Dedifferentiated amniotic fluid mesenchymal stem cell (primary cell): ENCODE data around the gene SF3A2.
"Not testable (repeated sequence)": the region's sequence is repeated elsewhere in the genome, so short reads cannot be mapped to it uniquely, and the experiment has no call there.

ENCODE experiments used
- DNase-seq: peaks from one replicate; pipeline ENCODE4 v3.0.0-alpha.2; 2016; ENCODE audit errors: extremely low spot score

SF3A2 gene, protein sequence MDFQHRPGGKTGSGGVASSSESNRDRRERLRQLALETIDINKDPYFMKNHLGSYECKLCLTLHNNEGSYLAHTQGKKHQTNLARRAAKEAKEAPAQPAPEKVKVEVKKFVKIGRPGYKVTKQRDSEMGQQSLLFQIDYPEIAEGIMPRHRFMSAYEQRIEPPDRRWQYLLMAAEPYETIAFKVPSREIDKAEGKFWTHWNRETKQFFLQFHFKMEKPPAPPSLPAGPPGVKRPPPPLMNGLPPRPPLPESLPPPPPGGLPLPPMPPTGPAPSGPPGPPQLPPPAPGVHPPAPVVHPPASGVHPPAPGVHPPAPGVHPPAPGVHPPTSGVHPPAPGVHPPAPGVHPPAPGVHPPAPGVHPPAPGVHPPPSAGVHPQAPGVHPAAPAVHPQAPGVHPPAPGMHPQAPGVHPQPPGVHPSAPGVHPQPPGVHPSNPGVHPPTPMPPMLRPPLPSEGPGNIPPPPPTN

DNA sequence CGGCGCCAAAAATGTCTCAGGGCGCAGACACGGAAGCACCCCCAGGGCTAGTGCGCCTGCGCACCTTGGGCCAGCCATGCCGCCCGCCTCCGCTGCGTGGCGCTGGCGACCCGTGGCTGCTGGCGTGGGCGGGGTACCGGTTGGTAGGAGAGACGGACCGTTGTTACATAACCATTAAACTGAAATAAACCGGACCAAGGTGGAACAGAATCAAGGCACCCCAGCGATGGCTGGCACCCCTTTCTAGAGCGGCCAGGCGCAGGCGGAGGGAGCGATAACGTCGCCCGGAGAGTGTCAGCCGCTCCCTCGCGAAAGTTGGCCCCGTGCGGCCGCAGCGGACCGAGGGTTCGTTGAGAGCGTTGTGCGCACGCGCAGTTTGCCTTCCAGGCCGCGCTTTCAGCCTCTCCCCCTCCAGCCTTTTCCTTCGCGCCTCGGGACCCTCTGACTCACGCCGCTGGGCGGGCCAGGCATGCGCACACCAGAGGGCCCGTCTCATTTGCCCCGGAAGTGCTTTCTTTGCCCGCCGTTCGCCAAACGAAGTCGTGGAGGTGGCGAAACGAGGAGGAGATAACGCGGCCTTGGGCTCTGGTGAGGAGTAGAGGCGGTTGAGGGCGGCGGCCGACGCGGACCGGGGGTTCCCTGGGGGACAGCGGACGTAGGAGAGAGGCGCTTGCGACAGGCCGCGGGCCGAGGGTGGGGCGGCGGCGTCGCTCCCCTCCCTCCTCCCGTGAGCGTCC lies at the start of gene SF3A2, which contains the start of gene PLEKHJ1:
Gene SF3A2, plus strand, starts transcription at position 511 of the 737 bp plus-strand sequence. CDS start 6,595 bp downstream, outside the sequence.
Gene PLEKHJ1, minus strand, starts transcription at position 16 of the 737 bp plus-strand sequence. CDS start 81 bp downstream, outside the sequence.
- DNase-seq: peak; percentile 97

DNA sequence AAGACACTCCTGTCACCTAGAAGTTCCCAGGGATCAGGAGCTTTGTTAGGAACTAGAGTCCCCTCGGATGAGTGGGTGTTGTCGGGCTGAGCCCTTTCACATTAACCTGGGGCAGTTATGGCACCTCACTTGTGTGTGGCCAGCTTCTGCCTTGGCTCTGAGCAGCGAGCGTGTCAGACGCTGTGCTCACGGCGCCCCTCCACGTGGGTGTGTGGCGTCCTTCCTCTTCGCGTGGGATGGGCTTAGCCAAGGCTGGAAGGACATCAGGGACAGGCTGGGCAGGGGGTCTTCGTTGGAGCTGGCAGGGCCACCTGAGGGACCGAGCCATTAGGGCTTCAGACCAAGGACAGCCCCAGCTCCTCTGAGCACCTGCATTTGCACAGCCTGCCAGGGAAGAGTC lies 49.5 kb upstream of the SF3A2 start:
- DNase-seq: no peak

DNA sequence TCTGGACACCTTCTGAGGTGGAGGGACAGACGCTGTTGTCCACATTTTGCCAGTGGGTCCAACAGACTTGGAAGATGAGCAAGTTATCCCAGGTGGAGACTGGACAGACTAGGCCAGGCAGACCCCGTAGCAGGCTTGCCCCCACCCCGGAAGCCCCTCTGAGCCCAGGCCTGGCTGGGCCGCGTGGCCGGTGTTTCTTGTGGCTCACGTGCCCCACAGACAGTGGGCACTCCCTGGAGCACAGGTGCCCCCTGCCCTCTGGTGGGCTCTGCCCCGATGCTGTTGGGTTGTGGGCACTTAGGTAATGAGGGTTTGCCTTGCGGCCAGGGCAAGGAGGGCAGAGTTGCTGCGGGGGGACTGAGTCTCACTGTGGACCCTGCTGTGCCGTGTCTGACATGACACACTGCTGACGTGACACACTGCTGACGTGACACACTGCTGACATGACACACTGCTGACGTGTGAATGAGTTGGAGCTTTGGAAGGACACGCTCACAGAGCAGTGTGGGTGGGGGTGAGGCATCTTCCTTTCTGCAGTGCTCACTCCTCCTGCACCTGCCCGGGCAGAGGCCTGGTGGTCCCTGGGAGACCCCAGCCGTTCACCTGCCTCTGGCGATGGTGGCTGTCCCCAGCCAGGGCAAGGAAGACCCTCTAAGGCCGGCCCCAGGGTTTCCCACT lies 47.8 kb upstream of the SF3A2 start:
- no peak for DNase-seq

DNA sequence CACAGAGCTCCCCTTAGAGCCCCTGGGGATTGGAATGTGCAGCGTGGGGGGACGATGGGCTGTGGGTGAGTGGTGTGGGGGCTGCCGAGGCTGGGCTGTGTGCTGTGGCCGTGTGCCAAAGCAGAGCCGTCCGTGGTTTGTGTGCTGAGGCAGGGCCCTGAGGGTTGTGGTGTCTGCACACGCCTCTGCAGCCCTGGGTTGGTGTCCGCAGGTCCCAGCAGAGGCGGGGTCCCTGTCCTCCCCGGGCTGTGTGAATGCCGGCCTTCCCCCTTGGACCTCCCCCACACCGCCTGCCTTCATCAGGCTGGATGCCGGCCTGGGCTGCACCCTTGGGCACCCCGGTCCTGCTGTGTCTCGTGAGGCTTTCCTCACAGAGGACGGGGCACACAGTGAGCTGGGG lies 46.7 kb upstream of the SF3A2 start:
- DNase-seq: no peak

DNA sequence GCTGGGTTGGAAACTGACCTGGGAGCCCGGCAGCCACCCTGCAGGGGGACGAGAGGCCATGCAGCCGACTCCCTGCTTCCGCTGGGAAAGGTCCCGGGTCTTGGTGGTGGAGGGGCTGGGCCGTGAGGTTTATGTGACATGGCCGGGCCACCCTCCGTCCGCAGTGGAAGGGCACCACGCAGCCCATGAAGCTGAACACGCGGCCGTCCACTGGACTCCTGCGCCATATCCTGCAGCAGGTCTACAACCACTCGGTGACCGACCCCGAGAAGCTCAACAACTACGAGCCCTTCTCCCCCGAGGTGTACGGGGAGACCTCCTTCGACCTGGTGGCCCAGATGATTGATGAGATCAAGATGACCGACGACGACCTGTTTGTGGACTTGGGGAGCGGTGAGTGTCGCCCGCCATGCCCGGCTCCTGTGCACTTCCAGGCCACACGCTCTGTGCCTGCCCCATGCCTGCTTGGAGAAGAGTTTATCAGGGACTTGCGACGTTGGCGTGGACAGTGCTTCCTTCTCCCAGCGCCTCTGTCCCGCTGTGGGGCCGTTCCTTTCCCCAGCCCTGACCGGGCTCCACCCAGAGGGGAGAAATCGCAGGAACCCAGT lies 45.7 kb upstream of the SF3A2 start:
- DNase-seq: no peak

DNA sequence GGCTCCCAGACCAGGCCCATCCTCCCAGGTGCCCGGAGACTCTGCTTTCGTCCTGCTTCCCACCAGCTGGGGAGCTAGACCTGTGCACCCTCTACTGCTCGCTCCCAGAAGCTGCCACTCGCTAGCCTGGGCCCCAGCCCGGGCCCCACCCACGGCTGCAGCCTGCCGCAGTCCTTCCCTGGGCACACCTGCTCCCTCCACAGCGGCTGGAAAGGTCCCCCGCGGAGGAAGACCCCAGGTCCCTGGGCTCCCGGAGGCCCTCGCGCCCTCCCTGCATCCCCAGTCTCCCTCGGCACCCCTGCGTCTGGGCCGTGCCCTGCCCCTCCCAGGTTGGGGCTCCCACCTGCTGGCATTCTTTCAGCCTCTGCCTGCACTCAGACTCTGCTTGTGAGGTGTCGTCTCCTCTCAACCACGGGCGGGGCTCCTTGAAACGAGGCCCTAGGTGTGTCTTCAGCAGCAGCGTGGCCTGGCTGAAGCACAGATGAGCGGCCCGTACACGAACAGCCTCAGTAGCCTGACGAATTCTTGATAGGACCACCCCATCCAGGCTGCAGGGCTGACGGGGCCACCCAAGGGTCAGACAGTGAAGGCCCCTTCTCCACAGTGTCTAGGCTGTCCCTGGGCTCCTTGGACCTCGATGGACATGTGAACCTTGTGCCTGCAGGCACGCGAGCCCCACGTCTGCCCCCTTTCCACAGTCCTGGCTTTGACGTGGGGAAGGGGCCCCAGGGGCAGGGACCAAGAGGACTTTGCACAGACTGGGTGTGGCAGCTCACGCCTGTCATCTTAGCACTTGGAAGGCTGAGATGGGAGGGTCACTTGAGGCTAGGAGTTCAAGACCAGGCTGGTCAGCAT lies 44.9 kb upstream of the SF3A2 start:
- no peak for DNase-seq

DNA sequence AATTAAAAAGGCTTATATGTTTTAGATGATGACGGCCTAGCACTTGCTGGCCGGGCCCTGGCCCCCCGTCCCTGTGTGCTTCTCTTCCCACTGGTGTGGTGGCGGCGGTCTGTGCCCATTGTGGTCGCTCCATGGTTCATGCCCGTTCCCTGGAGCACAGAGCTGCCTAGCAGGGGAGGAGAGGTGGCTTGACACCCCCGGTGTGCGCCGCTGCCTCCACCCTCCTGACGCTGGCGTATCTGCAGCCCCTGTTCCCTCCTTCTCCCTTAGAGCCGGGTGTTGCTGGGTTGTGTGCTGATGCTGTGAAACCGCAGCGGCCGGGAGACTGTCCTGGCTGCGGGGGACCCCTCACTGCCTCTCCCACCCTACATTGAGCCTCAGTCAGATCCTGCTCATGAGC lies 43.8 kb upstream of the SF3A2 start:
- no peak for DNase-seq

DNA sequence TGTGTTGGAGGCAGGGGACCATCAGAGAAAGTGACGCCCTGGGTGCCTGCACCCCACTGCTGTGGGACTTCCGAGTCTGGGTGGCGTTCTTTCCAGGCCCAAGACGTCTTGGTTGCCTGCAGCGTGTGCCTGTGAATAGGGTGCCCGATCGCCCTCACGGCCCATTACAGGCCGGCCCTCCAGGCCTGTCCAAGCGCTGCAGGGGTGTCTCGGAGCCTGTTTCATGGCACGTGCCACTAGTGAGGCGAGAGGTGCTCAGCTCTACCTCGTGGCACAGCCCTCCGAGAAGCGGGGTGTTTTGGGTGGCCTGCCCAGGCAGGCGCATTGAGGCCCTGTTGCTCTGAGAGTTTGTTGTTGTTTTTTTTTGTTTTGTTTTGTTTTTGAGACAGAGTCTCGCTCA lies 42.8 kb upstream of the SF3A2 start:
- no peak for DNase-seq

DNA sequence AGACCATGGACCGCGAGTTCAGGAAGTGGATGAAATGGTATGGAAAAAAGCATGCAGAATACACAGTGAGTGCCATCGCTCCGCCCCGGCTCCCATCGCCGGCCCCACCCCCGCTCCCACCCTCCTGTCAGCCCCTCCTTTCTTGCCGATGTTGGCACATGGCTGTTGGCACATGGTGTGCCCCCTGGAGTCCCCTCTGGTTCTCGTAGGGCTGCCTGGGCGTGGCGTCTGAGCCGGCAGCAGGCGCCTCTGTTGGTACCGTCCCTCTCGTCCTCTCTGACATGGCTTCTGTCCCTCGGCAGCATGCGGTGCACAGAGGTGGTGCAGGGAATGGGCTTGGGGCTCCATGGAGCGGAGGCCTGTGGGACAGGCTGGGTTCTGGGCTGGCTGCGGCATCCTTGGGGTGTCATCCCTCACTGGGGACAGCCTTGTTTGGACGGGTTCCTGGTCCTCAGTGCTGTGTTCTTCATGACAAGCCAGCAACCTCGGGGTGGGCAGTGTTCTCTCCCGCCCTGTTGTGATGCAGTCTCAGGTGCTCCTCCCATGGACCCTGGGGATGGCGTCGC lies 42.0 kb upstream of the SF3A2 start:
- DNase-seq: no peak

DNA sequence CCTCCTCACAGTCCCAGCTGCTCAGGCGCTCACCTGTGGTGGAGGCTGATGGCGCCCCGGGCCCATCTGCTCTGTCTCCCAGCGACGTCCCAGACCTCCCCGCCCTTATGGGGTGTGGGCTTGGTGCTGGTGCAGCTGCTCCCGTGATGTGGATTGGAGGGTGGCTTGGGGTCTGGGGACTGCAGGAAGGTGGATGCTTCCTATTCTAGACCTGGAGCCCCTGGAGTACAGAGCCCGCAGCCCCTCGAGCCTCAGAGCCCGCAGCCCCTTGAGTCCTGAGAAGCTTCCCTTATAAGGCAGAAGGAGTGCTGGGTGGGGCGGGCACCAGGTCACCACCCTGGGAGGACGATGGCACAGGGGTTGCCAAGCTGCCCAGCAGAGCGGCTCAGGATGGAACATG lies 41.3 kb upstream of the SF3A2 start:
- no peak for DNase-seq

DNA sequence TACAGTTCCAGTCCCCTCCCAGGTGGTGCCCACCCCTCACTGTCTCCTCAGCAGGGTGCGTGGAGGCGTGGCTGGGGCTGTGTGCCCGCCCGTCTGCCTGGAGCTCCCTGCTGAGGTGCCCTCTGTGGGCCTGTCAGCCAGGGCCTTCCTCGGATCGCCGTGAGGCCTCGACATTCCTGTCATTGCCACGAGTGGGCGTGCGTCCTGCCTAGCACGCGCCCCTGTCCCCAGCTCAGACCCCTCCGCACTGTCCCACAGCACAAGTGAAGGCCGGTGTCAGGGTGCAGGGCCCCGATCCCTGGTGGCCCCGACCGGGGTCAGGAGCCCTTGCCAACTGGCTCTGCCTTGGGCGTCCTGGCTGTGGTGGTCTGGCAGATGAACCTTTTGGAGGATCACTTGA lies 40.7 kb upstream of the SF3A2 start:
- no peak for DNase-seq

DNA sequence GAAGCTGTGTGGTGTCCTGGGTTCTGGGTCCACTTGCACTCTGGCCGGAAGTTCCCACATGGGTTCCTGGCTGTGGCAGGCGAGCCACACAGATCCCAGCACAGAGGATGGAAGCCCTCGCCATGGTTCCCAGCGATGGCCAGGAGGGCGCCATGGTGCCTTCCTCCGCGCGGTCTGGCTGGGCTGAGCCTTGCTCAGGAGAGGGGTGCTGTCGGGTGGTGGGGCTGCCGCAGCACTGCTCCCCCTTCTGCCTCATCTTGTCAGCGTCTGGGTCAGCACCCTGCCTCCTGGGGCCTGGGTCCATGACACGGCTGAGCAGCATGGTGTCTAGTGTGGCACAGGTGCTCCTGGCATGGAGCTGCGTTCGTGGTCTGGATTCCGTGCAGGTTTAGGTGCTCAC lies 39.4 kb upstream of the SF3A2 start:
- no peak for DNase-seq

DNA sequence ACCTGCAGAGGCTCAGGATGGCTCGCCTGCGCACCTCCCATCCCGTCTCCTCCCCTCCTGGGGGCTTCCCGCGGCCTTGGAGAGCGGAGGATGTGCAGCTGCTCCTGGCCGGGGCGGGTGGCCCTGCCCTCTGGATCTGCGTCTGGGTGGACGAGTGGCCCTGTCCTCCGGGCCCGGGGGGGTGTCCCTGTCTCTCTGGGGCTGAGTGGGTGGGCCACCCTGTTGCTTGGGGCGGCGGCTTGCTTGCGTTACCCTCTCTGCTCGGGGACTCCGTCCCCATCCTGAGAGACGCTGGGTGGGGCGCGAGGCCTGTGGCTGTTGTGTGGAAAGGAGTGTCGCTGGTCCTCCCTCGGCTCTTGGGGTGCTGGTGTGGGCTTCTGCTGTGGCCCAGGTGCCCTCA lies 38.3 kb upstream of the SF3A2 start:
- DNase-seq: no peak

DNA sequence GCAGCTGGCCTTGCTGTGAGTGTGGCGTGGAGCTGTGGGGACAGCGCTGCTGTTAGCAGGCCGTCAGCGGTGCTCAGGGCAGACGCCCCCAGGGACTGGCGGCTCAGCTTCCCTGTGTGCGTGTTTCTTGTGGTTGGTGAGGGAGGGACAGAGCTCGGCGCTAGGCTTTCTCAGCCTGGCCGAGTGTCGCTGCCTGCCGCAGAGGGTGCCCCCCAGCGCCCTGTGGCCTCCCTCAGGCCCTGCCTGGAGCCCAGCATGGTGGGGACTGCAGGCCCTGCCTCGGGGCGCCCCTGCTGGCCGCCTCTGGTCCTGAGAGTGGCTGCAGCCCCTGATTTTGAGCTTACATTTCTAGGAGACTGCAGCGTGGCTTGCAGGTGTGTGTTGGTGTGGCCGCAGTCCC lies 37.4 kb upstream of the SF3A2 start:
- DNase-seq: no peak

DNA sequence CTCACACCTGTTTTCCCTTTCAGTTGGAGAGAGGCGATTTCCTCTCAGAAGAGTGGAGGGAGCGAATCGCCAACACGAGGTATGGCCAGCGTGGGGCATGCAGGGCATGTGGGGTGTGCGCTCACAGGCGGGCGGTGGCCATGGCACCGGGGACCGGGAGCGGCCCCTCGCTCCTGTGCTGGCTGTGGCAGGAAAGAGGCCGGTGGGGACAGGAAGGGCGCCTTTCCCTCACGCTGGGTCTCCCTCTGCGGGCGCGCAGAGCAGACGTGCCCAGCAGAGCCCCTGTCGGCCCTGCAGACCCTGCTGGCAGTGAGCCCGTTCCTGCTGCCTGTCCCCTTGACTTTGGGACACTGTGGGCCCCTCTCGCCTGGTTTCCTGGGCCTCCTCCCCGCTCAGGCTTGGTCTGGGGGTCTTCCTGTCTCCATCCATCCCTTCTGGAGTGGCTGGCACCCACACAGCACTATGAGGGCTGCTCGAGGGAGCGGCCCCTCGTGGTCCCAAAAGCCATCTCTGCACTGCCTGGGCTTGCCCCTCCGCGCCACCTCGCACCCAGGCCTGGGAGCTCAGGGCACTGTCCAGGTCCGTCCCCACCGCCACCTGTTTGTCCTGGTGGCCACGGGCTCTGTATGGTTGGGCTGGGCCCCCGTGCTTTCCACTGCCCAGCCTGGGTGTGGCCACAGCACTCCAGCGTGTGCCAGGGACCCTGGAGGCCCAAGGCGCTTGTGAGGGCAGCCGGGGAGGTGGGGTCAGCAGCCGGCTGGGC lies 36.6 kb upstream of the SF3A2 start:
- no peak for DNase-seq

DNA sequence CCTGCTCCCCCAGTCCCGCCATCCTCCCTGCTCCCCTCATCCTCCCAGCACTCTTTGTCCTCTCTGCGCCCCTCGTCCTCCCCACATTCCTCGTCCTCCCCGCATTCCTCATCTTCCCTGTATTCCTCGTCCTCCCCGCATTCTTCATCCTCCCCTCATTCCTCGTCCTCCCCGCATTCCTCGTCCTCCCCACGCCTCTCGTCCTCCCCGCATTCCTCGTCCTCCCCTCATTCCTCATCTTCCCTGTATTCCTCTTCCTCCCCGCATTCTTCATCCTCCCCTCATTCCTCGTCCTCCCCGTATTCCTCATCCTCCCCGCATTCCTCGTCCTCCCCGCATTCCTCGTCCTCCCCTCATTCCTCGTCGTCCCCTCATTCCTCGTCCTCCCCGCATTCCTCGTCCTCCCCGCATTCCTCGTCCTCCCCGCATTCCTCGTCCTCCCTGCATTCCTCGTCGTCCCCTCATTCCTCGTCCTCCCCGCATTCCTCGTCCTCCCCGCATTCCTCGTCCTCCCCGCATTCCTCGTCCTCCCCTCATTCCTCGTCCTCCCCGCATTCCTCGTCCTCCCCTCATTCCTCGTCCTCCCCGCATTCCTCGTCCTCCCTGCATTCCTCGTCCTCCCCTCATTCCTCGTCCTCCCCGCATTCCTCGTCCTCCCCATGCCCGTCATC lies 35.9 kb upstream of the SF3A2 start:
- DNase-seq: not testable (repeated sequence)

DNA sequence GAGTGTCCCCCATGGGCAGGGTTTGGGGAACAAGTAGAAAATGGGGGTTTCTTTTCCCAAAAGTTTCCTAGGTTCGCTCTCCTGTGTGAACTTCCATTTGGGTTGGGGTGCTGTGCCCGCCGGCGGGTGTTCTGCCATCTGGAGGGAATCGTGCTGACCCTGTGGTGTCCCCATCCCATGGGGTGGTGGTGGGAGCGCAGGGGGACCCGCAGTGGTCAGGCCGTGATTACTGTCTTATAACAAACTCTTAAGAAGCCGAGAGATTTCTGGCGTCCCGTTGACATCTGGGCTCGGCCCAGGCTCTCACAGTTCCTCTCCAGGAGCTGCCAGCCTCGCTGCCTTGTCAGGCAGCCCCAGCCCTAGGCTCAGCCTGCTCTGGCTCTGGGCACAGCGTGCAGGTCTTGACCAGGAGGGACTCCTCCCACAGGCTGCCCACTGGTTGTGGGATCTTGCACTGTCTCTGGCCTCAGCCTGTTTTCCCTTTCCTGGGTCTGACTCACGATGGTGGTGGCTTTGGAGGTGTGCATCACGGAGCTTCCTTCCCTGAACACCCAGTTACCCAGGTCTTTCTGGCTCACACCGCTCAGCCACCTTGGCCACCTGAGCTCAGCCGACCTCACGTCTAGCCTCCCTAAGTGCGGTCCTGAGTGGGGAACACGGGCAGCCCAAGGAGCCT lies 35.0 kb upstream of the SF3A2 start:
- DNase-seq: no peak

DNA sequence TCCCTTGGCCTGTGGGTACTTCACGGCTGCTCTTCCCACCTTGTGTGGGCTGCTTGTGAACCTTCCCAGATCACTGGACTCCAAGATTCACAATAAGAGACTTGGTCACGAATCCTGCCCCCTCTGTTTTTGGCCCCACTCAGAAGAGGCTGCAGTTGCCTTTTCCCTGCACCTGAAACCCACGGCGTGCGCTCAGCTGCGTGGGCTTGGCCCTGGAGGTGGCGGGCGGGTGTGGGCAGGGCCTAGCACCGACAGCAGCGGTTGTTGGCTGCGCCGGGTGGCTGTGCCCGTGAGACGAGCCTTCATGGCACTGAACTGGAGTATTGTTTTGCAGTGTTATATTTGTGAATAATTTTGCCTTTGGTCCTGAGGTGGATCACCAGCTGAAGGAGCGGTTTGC lies 34.3 kb upstream of the SF3A2 start:
- DNase-seq: no peak

DNA sequence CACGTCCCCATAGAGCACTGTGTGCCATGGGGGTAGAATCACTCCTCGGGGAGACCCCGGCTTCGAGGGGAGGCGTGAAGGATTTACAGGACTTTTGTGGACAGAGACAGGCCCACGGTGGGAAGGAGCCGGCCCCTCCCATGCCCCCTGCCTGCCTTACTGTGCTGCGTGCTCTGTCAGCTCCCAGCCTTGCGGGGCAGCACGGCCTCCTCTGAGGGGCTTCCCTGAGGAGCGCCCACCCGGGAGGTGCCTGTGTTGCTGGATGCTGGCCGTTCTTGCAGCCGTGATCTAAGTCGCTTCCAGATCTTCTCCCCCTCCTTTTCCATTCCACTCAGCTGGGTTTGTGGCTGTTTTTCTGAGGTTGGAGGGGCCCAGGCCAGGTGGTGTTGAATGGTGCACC lies 29.6 kb upstream of the SF3A2 start:
- no peak for DNase-seq
